ENCODE measurements around the gene AADACL2.
"Not testable (repeated sequence)": the region's sequence is repeated elsewhere in the genome, so short reads cannot be mapped to it uniquely, and the experiment has no call there.

AADACL2 gene

DNA sequence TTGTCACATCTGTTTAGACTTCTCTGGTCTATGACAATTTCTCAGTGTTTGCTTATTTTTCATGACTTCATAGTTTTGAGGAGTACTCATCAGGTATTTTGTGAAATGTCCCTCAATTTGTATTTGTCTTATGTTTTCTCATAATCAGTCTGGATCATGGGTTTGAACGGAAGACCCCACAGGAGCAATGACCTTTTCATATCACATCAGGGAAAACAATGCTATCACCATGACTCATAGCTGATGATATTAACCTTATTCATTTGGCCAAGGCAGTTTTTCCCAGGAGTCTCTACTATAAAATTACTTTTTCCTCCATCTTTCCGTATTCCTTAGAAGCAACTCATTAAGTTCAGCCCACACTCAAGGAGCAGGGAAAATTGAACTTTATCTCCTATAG, 32.7 kb downstream of the AADACL2 start:
- DNase-seq = no peak

DNA sequence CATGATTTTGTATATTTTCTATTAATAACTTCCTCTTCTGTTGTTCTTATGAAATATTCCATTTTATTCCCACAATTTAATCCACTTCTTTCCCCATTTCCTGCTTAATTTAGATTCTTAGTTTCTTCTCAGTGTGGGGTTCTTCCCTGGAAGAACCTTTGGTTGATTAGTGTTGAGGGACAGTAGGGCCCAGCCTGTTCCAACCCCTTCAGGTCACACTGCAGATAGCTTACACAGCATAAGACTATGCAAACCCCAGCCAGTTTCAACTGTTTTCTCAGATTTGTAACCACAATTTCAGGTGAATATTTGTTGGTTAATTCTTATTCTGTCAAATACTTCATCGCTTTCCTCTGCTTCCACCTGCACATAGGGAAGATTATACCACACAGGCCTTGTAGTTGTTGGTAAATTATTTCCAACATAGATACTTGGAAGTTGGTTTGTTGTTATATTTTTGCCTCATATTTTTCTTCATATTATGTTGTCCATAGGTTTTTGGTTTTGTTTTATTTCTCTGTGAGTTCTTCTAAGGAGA, 34.7 kb downstream of the AADACL2 start:
- DNase-seq = no peak

- no peak for DNase-seq
Observed at GRCh38 chr3:151769175-151769574, 35.4 kb downstream of the AADACL2 start.

DNA sequence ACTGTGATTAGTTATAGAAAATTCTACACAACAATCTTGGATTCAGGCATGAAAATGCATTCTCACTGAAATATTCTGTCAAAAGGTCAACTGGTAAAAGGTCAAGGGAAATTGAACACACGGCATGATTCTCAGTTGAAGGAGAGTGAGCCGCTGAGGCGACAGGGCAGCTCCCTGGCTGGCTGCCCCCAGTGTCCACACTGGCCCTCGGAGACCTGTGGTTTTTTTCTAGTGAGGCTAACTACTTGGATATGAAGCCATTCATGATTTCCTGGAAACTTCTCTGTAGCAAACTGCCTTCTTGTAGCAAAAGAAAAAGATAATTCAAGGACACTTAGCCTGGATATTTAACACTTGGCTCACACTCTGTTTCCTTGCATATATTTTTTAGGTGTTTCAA, 37.2 kb downstream of the AADACL2 start:
- DNase-seq = no peak

GRCh38 chr3:151772825-151773480, 39.2 kb downstream of the AADACL2 start:
- DNase-seq = no peak

GRCh38 chr3:151774235-151774634, 40.5 kb downstream of the AADACL2 start:
- no peak for DNase-seq

- no peak for DNase-seq
Observed at GRCh38 chr3:151774910-151775309, 41.2 kb downstream of the AADACL2 start.

DNA sequence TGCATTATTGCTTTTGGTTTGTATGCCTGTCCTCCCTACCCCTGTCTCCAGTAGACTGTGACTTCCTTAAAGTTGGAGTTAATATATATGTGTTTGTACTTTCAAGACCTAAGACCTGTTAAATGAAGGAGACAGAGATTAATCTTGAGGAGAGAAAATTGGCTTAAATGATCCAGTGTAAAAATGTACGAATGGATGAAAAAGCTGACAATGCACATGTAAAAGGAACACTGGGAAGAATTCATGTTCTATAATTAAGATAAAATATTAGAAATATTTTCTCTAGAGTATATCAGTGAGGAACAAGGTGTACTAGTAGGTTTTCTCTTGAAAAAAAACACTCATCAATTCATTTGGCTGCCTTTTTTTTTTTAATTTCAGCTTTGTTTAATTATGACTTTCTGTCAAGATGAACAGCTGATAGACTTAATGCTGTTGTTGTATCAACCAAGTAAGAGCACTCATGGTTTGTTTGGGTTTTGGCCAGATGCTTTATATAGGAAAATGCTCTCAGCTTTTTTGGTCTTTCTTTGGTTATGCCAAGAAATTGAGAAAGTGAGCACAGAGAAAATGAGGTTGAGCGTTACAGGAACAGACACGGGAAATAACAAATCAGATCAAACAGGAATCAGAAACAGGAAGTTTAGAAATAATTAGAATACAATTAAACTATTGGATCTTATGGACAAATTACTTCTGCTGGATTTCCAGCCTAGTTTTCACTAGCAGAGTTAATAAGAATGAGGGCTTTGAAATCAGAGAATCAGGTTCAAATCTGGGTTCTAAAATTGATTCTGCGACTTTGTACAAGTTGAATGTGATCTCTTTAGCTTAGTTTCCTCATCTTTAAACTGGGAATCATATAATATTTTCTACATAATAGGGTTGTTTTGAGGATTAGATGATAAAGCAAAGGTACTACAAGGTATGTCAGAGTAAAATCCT, 41.9 kb downstream of the AADACL2 start:
- no peak for DNase-seq

DNA sequence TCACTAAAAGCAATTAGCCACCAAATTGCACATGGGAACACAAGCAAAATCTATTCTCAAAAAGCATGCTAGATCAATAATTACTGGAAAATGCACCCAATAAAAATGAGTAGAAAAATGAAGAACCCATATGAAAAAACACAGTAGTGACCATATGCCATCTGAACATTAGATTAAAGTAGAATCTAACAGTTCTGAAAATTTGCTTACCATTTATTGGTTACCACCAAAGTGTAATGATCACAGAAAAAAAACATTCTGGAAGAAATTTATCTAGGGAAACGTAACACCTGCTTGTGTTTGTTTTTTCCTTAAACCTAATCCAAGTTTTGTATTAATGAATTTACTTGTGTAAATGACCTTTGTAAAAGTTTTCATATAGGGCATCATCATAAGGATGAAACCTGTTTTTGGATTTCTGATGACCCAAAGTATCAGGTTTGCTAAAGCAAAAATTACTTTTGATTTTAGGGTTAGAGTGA, 42.6 kb downstream of the AADACL2 start:
- DNase-seq = no peak

GRCh38 chr3:151777880-151778279, 44.2 kb downstream of the AADACL2 start:
- no peak for DNase-seq

DNA sequence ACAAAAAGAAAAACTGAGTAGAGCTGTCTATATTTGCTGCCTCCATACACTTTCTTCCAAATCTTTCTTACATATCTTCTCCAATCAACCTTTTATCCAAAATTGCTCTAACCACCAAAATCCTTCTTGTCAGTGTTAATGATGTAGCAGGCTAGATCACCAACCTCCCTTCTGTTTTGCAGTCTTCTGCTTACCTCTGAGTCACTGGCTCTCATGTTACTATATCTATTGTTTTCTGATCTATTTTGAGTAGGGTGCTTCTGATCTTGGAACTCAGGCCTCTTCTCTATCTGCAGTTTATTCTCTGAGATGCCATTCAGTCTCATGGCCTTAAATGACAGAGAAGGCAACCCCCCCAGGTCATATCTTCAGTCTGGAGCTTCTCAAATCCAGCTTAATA, 53.9 kb downstream of the AADACL2 start:
- no peak for DNase-seq

DNA sequence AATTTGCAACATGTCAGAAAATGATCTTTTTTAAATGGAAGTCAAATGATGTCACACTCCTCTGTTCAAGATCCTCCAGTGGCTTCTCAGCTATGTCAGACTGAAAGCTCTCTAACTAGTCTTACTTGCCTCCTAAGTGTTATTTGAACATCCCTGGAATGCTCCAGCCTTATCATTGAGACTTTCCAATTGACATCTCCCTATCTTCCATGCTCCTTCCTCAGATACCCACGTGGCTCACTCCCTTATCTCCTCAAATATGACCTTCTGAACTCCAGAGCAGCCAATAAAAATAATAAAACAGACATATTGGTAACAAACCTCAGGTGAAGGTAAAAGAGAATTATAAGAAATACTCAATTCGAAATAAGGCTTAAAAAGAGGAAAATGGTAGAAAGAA, 54.7 kb downstream of the AADACL2 start:
- DNase-seq = no peak

DNA sequence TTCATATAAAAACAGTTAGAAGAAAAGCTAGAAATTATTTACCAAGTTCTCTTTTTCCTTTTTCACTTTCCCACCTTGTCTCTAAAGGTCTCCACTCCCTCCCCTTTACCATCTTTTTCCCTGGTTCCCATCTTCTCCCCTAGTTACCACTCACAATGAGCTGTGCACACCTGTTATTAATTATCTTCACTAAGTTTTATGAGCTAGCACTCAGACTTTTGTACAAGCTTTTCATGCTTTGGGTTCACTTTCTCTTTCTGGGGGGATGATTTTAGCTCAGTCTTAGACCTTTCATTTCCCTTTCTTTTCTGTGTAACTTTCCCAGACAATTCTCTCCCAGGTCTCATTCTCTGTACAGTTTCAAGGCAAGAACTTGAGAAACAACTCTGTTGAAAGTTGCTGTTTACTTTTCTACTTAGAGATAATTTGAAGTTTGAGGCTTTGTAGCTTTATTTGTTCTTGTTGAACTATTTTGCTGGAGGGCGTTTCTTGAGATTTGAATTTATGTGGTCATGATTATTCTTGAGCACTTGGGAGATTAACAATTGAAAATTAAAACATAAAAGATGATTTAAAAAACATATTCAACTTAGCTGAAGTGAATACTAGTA, 56.2 kb downstream of the AADACL2 start:
- DNase-seq = no peak

GRCh38 chr3:151790763-151791162, 57.0 kb downstream of the AADACL2 start:
- DNase-seq = not testable (repeated sequence)

GRCh38 chr3:151792411-151792810, 58.7 kb downstream of the AADACL2 start:
- DNase-seq = no peak

- DNase-seq = no peak
Observed at GRCh38 chr3:151793636-151794035, 59.9 kb downstream of the AADACL2 start.

DNA sequence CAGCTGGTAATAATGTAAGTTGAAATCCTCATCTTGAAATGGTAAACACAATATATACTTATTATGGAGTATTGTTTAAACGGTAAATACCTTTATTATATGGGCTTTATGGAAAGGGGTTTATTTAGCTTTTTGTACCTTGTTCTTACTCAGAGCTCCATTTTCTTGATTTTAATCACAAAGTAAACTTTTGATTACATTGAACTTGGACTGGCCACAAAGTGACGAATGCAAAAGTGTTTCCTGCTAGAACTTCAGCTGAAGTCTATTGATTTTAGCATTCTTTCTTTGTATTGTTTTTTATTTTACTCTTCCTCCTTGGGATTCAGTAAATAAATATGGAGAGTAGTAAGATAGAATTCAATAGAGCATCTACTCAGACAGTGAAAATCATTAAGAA, 60.4 kb downstream of the AADACL2 start:
- DNase-seq = no peak

DNA sequence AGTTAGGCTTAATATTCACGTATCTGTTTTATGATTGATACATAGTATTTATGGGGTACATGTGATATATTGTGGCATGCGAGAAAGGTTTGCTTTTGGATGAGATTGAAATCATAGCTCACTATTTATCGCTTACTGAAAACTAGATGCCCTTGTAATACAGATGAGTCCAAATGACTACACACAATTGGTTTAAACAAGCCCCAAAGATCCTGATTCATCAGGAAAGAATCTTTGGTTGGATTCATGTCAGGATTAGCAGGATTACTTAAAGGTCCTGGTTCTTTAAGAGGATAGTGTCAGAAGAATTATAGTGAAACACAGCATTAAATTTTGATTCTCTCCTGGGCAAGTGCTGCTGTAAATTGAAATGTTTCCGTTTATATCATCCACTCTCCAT, 61.5 kb downstream of the AADACL2 start:
- DNase-seq = no peak

DNA sequence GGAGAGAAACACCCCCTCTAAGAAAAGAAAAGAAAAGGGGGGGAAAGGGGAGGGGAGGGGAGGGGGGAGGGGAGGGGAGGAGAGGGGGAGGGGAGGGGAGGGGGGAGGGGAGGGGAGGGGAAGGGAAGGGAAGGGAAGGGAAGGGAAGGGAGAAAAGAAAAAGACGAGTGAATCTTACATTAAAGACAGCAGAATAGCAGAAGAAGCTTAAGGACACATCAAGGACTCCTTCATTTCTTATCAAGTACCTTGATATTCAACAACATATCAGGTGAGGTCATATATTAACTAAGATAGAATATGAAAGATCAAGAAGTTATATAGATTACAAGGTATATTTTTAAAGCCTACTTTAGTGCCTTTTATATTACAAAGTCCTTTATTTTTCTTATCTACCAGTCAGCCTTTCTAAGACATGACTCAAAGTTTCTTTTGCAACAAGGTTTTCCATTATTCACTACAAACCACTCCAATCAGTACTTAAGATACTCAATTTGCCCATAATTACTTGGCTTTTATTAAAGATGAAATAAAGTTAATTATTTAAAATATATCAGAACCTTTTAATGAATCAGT, 62.5 kb downstream of the AADACL2 start:
- no peak for DNase-seq

- DNase-seq = no peak
Observed at GRCh38 chr3:151798466-151798865, 64.7 kb downstream of the AADACL2 start.

GRCh38 chr3:151800431-151800830, 66.7 kb downstream of the AADACL2 start:
- DNase-seq = no peak

- DNase-seq = no peak
Observed at GRCh38 chr3:151804267-151804666, 70.5 kb downstream of the AADACL2 start.

DNA sequence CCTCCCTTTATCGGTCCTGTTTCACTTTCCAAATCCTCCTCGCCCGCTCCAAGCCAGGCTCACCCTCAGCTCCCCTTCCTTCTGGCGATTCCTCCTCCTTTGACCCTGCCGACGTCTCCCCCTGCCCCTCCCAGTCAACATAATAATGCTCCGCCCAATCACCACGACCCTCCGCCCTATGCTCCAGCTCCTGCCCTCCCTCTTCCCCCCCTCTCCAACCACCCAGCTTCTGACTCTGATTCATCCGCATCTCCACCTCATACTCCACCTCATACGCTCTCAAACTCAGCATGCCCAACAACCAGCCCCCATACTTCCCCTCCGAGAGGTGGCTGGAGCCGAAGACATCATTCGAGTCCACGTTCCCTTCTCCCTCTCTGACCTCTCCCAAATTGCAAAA, 73.1 kb downstream of the AADACL2 start:
- no peak for DNase-seq

Measured in activated T-cell treated with anti-CD3 and anti-CD28 coated beads for 4 hours (primary cell).